SH-SY5Y (cell line): Measurements from ENCODE around the gene GGA1.

Experiments
- GATA2 ChIP-seq: IDR thresholded peaks from 2 replicates; pipeline ENCODE4 v1.6.1; 2011; ENCODE audit warnings: mild to moderate bottlenecking, low read depth, low read length
- GATA3 ChIP-seq: IDR thresholded peaks from 2 replicates; pipeline ENCODE4 v1.6.1; 2011; ENCODE audit warnings: low read depth, mild to moderate bottlenecking, low read length, moderate library complexity

DNA sequence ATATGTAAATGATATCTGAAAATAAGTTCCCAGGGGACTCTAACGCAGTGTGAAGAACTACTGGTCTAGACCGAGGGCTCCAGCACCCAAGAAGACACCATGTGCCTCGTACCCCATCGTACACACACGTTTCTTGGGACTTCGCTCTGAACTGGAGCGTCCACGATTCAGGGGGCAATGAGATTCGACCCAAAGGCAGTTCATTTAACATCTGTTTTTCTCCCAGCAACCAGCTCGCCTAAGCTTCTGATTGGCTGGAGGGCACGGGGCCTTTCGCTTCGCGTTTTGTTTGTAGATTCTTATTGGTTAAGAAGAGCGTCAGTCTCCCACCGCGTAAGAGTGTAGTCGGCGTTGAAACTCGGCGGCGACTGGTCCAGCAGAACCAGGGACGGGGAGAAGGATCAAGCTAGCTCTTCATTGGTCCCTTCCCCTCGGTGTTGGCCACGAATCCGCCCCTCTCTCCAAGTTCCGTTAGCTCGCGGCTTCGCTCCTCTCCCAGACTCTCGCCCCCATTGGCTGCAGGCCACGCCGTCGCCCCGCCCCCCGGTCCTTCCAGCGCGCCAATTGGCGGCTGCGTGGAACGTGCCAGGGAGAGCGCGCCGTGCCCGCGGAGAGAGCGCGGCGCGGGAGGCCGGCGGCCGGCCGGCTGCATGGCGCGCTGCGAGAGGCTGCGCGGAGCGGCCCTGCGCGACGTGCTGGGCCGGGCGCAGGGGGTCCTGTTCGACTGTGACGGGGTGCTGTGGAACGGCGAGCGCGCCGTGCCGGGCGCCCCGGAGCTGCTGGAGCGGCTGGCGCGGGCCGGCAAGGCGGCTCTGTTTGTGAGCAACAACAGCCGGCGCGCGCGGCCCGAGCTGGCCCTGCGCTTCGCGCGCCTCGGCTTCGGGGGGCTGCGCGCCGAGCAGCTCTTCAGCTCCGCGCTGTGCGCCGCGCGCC, 49.8 kb downstream of the GGA1 start, which contains the start of gene PDXP:
- TF ChIP-seq GATA2 (no peak), GATA3 (no peak)
